Measurements from ENCODE around the gene ID3.

- TF ChIP-seq CTCF (IDR thresholded peaks at IDR 0.05) (no peak), SIN3A (IDR thresholded peaks at IDR 0.05; ENCODE audit: borderline replicate concordance, insufficient read depth, low read depth, low read length) (no peak), POLR2AphosphoS5 (IDR thresholded peaks at IDR 0.05; ENCODE audit: low read depth, low read length) (no peak), TCF7L2 (IDR thresholded peaks at IDR 0.05; ENCODE audit: low read depth, low read length) (no peak)
These were observed 14.4 kb upstream of the ID3 start for GRCh38 chr1:23573574-23574182.

Measured in Panc1 (cell line).